Loucy (cell line): ENCODE measurements around the gene TMEM156.

Source experiments
- EZH2phosphoT487 ChIP-seq: fragments of 200-600 bp; IDR thresholded peaks from 2 replicates; pipeline ENCODE4 v1.6.1; 2018; ENCODE audit warnings: antibody characterized with exemption, mild to moderate bottlenecking, moderate library complexity, borderline replicate concordance
- TF ChIP-seq, protein P1 (sequence below): fragments of 200-600 bp; sonication (generic); conservative IDR thresholded peaks from 2 replicates; pipeline ENCODE4 v1.5.1; 2014; ENCODE audit warnings: mild to moderate bottlenecking, antibody characterized with exemption, low read length

DNA sequence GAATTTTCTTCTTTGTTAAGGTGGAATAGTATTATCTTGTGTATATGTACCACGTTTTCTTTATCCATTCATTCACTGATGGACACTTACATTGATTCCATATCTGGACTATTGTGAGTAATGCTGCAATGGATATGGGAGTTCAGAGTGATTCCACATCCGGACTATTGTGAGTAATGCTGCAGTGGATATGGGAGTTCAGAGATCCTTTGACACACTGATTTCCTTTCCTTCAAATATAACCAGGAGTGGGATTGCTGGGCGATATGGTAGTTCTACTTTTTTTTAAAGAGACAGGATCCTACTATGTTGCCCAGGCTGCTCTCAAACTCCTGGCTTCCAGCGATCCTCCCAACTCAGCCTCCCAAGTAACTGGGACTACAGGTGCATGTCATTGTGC is 12.1 kb downstream of the TMEM156 start:
- TF ChIP-seq, protein P1, sequence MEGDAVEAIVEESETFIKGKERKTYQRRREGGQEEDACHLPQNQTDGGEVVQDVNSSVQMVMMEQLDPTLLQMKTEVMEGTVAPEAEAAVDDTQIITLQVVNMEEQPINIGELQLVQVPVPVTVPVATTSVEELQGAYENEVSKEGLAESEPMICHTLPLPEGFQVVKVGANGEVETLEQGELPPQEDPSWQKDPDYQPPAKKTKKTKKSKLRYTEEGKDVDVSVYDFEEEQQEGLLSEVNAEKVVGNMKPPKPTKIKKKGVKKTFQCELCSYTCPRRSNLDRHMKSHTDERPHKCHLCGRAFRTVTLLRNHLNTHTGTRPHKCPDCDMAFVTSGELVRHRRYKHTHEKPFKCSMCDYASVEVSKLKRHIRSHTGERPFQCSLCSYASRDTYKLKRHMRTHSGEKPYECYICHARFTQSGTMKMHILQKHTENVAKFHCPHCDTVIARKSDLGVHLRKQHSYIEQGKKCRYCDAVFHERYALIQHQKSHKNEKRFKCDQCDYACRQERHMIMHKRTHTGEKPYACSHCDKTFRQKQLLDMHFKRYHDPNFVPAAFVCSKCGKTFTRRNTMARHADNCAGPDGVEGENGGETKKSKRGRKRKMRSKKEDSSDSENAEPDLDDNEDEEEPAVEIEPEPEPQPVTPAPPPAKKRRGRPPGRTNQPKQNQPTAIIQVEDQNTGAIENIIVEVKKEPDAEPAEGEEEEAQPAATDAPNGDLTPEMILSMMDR, result no peak
- TF ChIP-seq EZH2phosphoT487, result no peak
